ENCODE data around the gene ADGRF5.

DNA sequence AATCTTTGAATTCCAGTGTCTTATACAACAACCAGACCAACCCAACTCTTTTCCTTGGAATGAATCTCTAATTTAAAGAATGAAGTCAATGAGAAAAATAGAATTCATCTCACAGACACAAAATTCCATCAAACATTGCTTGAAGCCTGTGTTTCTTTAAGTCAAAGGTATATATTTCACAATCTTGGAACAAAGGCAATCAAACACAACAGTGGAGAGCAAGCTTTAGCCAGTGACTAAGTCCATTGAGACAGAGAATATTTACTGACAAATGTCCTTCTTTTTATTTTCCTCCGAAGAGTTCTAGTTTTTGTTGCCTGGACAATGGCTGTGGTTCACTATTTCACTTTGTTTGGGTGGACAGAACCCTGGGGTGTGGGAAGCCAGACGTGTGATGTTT lies 92.8 kb downstream of the ADGRF5 start:
- TF ChIP-seq, protein P1, sequence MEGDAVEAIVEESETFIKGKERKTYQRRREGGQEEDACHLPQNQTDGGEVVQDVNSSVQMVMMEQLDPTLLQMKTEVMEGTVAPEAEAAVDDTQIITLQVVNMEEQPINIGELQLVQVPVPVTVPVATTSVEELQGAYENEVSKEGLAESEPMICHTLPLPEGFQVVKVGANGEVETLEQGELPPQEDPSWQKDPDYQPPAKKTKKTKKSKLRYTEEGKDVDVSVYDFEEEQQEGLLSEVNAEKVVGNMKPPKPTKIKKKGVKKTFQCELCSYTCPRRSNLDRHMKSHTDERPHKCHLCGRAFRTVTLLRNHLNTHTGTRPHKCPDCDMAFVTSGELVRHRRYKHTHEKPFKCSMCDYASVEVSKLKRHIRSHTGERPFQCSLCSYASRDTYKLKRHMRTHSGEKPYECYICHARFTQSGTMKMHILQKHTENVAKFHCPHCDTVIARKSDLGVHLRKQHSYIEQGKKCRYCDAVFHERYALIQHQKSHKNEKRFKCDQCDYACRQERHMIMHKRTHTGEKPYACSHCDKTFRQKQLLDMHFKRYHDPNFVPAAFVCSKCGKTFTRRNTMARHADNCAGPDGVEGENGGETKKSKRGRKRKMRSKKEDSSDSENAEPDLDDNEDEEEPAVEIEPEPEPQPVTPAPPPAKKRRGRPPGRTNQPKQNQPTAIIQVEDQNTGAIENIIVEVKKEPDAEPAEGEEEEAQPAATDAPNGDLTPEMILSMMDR (conservative IDR thresholded peaks at IDR 0.05; ENCODE audit: low read depth in 2 of 2) = no peak
- TF ChIP-seq, protein P2, sequence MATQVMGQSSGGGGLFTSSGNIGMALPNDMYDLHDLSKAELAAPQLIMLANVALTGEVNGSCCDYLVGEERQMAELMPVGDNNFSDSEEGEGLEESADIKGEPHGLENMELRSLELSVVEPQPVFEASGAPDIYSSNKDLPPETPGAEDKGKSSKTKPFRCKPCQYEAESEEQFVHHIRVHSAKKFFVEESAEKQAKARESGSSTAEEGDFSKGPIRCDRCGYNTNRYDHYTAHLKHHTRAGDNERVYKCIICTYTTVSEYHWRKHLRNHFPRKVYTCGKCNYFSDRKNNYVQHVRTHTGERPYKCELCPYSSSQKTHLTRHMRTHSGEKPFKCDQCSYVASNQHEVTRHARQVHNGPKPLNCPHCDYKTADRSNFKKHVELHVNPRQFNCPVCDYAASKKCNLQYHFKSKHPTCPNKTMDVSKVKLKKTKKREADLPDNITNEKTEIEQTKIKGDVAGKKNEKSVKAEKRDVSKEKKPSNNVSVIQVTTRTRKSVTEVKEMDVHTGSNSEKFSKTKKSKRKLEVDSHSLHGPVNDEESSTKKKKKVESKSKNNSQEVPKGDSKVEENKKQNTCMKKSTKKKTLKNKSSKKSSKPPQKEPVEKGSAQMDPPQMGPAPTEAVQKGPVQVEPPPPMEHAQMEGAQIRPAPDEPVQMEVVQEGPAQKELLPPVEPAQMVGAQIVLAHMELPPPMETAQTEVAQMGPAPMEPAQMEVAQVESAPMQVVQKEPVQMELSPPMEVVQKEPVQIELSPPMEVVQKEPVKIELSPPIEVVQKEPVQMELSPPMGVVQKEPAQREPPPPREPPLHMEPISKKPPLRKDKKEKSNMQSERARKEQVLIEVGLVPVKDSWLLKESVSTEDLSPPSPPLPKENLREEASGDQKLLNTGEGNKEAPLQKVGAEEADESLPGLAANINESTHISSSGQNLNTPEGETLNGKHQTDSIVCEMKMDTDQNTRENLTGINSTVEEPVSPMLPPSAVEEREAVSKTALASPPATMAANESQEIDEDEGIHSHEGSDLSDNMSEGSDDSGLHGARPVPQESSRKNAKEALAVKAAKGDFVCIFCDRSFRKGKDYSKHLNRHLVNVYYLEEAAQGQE (IDR thresholded peaks at IDR 0.05; ENCODE audit: unreplicated experiment) = no peak
- no peak for TF ChIP-seq POLR2AphosphoS5 (IDR thresholded peaks at IDR 0.05; ENCODE audit: low read depth)
- TF ChIP-seq EZH2 (IDR thresholded peaks at IDR 0.05; ENCODE audit: low read depth, unreplicated experiment) = no peak
- TF ChIP-seq, protein P3, sequence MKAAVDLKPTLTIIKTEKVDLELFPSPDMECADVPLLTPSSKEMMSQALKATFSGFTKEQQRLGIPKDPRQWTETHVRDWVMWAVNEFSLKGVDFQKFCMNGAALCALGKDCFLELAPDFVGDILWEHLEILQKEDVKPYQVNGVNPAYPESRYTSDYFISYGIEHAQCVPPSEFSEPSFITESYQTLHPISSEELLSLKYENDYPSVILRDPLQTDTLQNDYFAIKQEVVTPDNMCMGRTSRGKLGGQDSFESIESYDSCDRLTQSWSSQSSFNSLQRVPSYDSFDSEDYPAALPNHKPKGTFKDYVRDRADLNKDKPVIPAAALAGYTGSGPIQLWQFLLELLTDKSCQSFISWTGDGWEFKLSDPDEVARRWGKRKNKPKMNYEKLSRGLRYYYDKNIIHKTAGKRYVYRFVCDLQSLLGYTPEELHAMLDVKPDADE (IDR thresholded peaks at IDR 0.05) = no peak
- no peak for TF ChIP-seq EZH2phosphoT487 (IDR thresholded peaks at IDR 0.05; ENCODE audit: unreplicated experiment)
- no peak for TF ChIP-seq CREB1 (CRISPR knock-in tag; IDR thresholded peaks at IDR 0.05; ENCODE audit: low read depth)
- TF ChIP-seq JUNB (IDR thresholded peaks at IDR 0.05; ENCODE audit: unreplicated experiment) = no peak
- no peak for TF ChIP-seq ZNF114 (CRISPR knock-in tag; IDR thresholded peaks at IDR 0.05)
- TF ChIP-seq, protein P4, sequence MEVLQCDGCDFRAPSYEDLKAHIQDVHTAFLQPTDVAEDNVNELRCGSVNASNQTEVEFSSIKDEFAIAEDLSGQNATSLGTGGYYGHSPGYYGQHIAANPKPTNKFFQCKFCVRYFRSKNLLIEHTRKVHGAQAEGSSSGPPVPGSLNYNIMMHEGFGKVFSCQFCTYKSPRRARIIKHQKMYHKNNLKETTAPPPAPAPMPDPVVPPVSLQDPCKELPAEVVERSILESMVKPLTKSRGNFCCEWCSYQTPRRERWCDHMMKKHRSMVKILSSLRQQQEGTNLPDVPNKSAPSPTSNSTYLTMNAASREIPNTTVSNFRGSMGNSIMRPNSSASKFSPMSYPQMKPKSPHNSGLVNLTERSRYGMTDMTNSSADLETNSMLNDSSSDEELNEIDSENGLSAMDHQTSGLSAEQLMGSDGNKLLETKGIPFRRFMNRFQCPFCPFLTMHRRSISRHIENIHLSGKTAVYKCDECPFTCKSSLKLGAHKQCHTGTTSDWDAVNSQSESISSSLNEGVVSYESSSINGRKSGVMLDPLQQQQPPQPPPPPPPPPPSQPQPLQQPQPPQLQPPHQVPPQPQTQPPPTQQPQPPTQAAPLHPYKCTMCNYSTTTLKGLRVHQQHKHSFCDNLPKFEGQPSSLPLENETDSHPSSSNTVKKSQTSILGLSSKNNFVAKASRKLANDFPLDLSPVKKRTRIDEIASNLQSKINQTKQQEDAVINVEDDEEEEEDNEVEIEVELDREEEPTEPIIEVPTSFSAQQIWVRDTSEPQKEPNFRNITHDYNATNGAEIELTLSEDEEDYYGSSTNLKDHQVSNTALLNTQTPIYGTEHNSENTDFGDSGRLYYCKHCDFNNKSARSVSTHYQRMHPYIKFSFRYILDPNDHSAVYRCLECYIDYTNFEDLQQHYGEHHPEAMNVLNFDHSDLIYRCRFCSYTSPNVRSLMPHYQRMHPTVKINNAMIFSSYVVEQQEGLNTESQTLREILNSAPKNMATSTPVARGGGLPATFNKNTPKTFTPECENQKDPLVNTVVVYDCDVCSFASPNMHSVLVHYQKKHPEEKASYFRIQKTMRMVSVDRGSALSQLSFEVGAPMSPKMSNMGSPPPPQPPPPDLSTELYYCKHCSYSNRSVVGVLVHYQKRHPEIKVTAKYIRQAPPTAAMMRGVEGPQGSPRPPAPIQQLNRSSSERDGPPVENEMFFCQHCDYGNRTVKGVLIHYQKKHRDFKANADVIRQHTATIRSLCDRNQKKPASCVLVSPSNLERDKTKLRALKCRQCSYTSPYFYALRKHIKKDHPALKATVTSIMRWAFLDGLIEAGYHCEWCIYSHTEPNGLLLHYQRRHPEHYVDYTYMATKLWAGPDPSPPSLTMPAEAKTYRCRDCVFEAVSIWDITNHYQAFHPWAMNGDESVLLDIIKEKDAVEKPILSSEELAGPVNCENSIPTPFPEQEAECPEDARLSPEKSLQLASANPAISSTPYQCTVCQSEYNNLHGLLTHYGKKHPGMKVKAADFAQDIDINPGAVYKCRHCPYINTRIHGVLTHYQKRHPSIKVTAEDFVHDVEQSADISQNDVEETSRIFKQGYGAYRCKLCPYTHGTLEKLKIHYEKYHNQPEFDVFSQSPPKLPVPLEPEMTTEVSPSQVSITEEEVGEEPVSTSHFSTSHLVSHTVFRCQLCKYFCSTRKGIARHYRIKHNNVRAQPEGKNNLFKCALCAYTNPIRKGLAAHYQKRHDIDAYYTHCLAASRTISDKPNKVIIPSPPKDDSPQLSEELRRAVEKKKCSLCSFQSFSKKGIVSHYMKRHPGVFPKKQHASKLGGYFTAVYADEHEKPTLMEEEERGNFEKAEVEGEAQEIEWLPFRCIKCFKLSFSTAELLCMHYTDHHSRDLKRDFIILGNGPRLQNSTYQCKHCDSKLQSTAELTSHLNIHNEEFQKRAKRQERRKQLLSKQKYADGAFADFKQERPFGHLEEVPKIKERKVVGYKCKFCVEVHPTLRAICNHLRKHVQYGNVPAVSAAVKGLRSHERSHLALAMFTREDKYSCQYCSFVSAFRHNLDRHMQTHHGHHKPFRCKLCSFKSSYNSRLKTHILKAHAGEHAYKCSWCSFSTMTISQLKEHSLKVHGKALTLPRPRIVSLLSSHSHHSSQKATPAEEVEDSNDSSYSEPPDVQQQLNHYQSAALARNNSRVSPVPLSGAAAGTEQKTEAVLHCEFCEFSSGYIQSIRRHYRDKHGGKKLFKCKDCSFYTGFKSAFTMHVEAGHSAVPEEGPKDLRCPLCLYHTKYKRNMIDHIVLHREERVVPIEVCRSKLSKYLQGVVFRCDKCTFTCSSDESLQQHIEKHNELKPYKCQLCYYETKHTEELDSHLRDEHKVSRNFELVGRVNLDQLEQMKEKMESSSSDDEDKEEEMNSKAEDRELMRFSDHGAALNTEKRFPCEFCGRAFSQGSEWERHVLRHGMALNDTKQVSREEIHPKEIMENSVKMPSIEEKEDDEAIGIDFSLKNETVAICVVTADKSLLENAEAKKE (CRISPR knock-in tag; IDR thresholded peaks at IDR 0.05) = no peak
- no peak for TF ChIP-seq NANOG (IDR thresholded peaks at IDR 0.05; ENCODE audit: borderline replicate concordance)

Data from GM23338 (cell line).